ENCODE results near the gene LY86.

LY86 gene

GRCh38 chr6:6688283-6688682, 99.8 kb downstream of the LY86 start:
- no peaks in the 10 kb centered on the region for H3K9me2 ChIP-seq (replicated peaks; ENCODE audit: control insufficient read depth, low read length)
- no peak overlapping the region for H3K27ac ChIP-seq (ENCODE audit: low read depth, low read length)
- H3K4me1 ChIP-seq (ENCODE audit: control insufficient read depth, low read length) = peaks cover 12% of the 10 kb centered on the region
- no peaks in the 10 kb centered on the region for H3F3A ChIP-seq (ENCODE audit: control insufficient read depth, insufficient read depth)
- H4K20me1 ChIP-seq (ENCODE audit: control insufficient read depth, insufficient read depth, low read depth, low read length) = no peaks in the 10 kb centered on the region
- H3K9me3 ChIP-seq (ENCODE audit: control insufficient read depth, insufficient read depth, low read length) = no peaks in the 10 kb centered on the region
- no peaks in the 10 kb centered on the region for H3K36me3 ChIP-seq (ENCODE audit: control insufficient read depth, low read length)
- no peak overlapping the region for H3K4me2 ChIP-seq (ENCODE audit: low read length)
- no peak for TF ChIP-seq CTCF (IDR thresholded peaks at IDR 0.05; ENCODE audit: low read depth, low read length, poor library complexity, severe bottlenecking)
- peaks cover 13% of the 10 kb centered on the region for H3K27me3 ChIP-seq (ENCODE audit: control insufficient read depth, low read length)
- H3K4me3 ChIP-seq (ENCODE audit: low read length) = no peak overlapping the region
- H3K79me2 ChIP-seq (ENCODE audit: control insufficient read depth, low read length) = no peaks in the 10 kb centered on the region

GRCh38 chr6:6688951-6689350, 100.4 kb downstream of the LY86 start:
- H3K27ac ChIP-seq (ENCODE audit: low read depth, low read length) = no peak overlapping the region
- H4K20me1 ChIP-seq (ENCODE audit: control insufficient read depth, insufficient read depth, low read depth, low read length) = no peaks in the 10 kb centered on the region
- H3K36me3 ChIP-seq (ENCODE audit: control insufficient read depth, low read length) = no peaks in the 10 kb centered on the region
- no peaks in the 10 kb centered on the region for H3K79me2 ChIP-seq (ENCODE audit: control insufficient read depth, low read length)
- H3K4me1 ChIP-seq (ENCODE audit: control insufficient read depth, low read length) = peaks cover 12% of the 10 kb centered on the region
- no peak overlapping the region for H3K4me2 ChIP-seq (ENCODE audit: low read length)
- H3F3A ChIP-seq (ENCODE audit: control insufficient read depth, insufficient read depth) = no peaks in the 10 kb centered on the region
- H3K4me3 ChIP-seq (ENCODE audit: low read length) = no peak overlapping the region
- TF ChIP-seq EZH2phosphoT487 (IDR thresholded peaks at IDR 0.05; ENCODE audit: borderline replicate concordance, low read length) = no peak
- TF ChIP-seq CTCF (IDR thresholded peaks at IDR 0.05; ENCODE audit: low read depth, low read length, poor library complexity, severe bottlenecking) = no peak
- H3K9me2 ChIP-seq (replicated peaks; ENCODE audit: control insufficient read depth, low read length) = no peaks in the 10 kb centered on the region
- H3K27me3 ChIP-seq (ENCODE audit: control insufficient read depth, low read length) = peaks cover 7% of the 10 kb centered on the region
- H3K9me3 ChIP-seq (ENCODE audit: control insufficient read depth, insufficient read depth, low read length) = no peaks in the 10 kb centered on the region

GRCh38 chr6:6689400-6690143, 101.1 kb downstream of the LY86 start:
- Histone ChIP-seq H3K4me3 (ENCODE audit: low read length) (no peak overlapping the region), H3K79me2 (ENCODE audit: control insufficient read depth, low read length) (no peaks in the 10 kb centered on the region), H3K27me3 (ENCODE audit: control insufficient read depth, low read length) (peaks cover 1% of the 10 kb centered on the region; the same call in 1 of the 2 replicates), H4K20me1 (ENCODE audit: control insufficient read depth, insufficient read depth, low read depth, low read length) (no peaks in the 10 kb centered on the region), H3K36me3 (ENCODE audit: control insufficient read depth, low read length) (no peaks in the 10 kb centered on the region), H3K4me1 (ENCODE audit: control insufficient read depth, low read length) (peaks cover 12% of the 10 kb centered on the region), H3F3A (ENCODE audit: control insufficient read depth, insufficient read depth) (no peaks in the 10 kb centered on the region), H3K27ac (ENCODE audit: low read depth, low read length) (no peak overlapping the region), H3K9me2 (replicated peaks; ENCODE audit: control insufficient read depth, low read length) (no peaks in the 10 kb centered on the region), H3K4me2 (ENCODE audit: low read length) (no peak overlapping the region), H3K9me3 (ENCODE audit: control insufficient read depth, insufficient read depth, low read length) (no peaks in the 10 kb centered on the region)
- TF ChIP-seq CTCF (IDR thresholded peaks at IDR 0.05; ENCODE audit: low read depth, low read length, poor library complexity, severe bottlenecking) = no peak
- TF ChIP-seq EZH2phosphoT487 (IDR thresholded peaks at IDR 0.05; ENCODE audit: borderline replicate concordance, low read length) = no peak

Data from DOHH2 (cell line).